Subcutaneous adipose tissue (tissue), 4 donors: ENCODE data around the gene DHX57. TPM values are rescaled to one million over a fixed set of nuclear protein-coding genes. Genes with fewer than 3 reads are reported as not detected.

Experiments
- total RNA-seq, 4 donors: library from RNA; depleted of rRNA; stranded (reverse); fragments of >200 nt; gene quantifications; one replicate each; pipeline ENCODE4 v1.1.0, GENCODE V29; 2016
- TF ChIP-seq, protein P1 (sequence below): fragments of 450-650 bp; IDR thresholded peaks from one replicate; pipeline ENCODE4 v1.5.1; 2016; ENCODE audit warnings: low read depth, mild to moderate bottlenecking, control low read depth, antibody characterized with exemption, moderate library complexity

The DHX57 gene
- total RNA-seq, 4 donors from 2014 or later, result 12.6 to 19.1 (median 14.6) TPM

DNA sequence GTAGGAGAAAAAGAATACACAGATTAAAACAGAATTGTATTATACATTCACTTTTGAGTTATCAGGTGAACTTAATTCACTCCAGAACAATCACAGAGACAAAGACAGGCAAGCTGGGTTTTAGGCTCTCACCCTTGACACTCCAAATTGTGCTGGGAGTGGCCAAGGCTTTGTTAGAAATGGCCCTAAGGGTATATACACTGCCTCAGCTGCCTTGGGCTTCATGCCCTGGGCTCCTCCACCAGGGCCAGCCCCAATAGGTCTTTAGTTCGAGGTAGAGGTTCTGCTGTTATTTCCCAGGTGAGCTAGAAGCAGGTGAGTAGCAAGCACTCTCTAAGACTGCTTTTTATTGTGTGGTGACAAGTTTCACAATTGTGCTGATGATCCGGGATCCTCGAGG lies 77.8 kb downstream of the DHX57 start:
- TF ChIP-seq, protein P1, sequence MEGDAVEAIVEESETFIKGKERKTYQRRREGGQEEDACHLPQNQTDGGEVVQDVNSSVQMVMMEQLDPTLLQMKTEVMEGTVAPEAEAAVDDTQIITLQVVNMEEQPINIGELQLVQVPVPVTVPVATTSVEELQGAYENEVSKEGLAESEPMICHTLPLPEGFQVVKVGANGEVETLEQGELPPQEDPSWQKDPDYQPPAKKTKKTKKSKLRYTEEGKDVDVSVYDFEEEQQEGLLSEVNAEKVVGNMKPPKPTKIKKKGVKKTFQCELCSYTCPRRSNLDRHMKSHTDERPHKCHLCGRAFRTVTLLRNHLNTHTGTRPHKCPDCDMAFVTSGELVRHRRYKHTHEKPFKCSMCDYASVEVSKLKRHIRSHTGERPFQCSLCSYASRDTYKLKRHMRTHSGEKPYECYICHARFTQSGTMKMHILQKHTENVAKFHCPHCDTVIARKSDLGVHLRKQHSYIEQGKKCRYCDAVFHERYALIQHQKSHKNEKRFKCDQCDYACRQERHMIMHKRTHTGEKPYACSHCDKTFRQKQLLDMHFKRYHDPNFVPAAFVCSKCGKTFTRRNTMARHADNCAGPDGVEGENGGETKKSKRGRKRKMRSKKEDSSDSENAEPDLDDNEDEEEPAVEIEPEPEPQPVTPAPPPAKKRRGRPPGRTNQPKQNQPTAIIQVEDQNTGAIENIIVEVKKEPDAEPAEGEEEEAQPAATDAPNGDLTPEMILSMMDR, result no peak

GRCh38 chr2:38797250-38797676 lies 78.5 kb downstream of the DHX57 start:
- TF ChIP-seq, protein P1, result no peak

DNA sequence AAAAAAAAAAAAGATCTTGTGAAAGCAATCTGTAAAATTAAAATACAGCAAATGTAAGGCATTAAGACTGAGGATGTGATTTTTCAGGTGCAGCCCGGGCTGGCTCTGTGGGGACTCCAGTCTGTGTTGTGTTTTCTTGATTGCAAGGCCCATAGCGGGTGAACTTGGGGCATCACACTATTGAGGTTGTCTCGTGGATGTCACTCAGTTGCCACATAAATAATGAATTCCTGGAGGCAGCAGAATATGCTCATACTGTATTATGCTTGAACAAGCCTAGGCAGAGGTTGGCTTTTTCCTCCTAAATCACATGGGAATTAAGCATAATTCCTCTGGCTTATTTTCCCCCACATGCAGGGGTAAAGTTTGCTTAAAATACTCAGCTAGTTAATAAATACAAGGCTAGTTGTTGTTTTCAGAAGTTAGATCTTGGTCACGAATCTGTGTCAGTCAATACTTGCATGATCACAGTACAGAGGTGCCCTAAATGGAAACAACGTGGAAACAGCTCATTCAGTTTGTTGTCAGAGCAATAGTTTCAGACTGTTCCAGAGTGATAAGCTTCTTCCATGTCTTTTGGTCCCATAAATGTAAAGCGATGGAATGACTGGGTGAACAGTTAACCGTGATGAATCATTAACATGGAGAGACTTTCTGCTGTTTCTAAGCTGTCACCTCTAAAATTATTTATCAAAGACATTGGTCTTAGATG lies 81.3 kb downstream of the DHX57 start:
- TF ChIP-seq, protein P1, result no peak

- TF ChIP-seq, protein P1, result no peak
Measured at GRCh38 chr2:38793511-38793910, 82.2 kb downstream of the DHX57 start.

GRCh38 chr2:38792751-38793150 lies 83.0 kb downstream of the DHX57 start:
- TF ChIP-seq, protein P1, result no peak

DNA sequence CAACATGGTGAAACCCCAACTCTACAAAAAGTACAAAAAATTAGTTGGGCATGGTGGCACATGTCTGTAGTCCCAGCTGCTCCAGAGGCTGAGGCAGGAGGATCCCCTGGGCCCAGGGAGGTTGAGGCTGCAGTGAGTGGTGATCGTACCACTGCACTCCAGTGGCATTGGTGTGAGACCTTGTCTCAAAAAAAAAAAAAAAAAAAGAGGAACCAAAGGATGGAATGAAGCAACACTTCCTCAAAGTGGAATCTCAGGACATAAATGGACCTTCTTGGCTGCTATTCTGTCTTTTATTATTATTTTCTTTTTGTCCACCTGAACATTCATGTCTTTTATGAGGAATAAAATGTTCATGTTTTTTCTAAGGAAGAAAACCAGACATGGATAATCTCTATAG lies 84.0 kb downstream of the DHX57 start:
- TF ChIP-seq, protein P1, result no peak

- TF ChIP-seq, protein P1, result no peak
Measured at GRCh38 chr2:38789691-38790090, 86.0 kb downstream of the DHX57 start.
